Aorta (tissue), 5 donors: ENCODE measurements around the gene ZDHHC18. TPM values are rescaled to one million over a fixed set of nuclear protein-coding genes. Genes with fewer than 3 reads are reported as not detected.
"Not testable (repeated sequence)": the region's sequence is repeated elsewhere in the genome, so short reads cannot be mapped to it uniquely, and the experiment has no call there.

ENCODE experiments used
- ATAC-seq: fragments of 200-7000 bp; cut with Tn5 transposase; one replicate; pipeline ENCODE4 v1.9.1; 2022; ENCODE audit warnings: moderate library complexity; ENCODE audit not compliant: low FRiP score
- DNase-seq, 2 donors: peaks; one replicate each; pipeline ENCODE4 v3.0.0-alpha.2; 2020
- H3K27ac ChIP-seq, 2 donors: one replicate each; pipeline ENCODE4 v1.5.1; 2013; ENCODE audit warnings: low read length in 2 of 2, mild to moderate bottlenecking in 2 of 2, moderate library complexity in 2 of 2, control low read depth in 1 of 2, inconsistent platforms in 1 of 2, low read depth in 1 of 2
- H3K27me3 ChIP-seq, 2 donors: one replicate each; pipeline ENCODE4 v1.6.1; 2013; ENCODE audit warnings: control low read depth in 1 of 2, low read length in 1 of 2, mild to moderate bottlenecking in 1 of 2, moderate library complexity in 1 of 2; ENCODE audit not compliant: insufficient read depth in 2 of 2, control insufficient read depth in 1 of 2
- H3K36me3 ChIP-seq, 2 donors: one replicate each; pipeline ENCODE4 v1.6.1; 2013; ENCODE audit warnings: control low read depth in 1 of 2, low read length in 1 of 2, mild to moderate bottlenecking in 1 of 2; ENCODE audit not compliant: insufficient read depth in 2 of 2, control insufficient read depth in 1 of 2
- H3K4me1 ChIP-seq, 2 donors: one replicate each; pipeline ENCODE4 v1.6.1; 2013; ENCODE audit warnings: low read length in 2 of 2, control low read depth in 1 of 2, mild to moderate bottlenecking in 1 of 2, moderate library complexity in 1 of 2; ENCODE audit not compliant: insufficient read depth in 2 of 2, control insufficient read depth in 1 of 2
- H3K4me3 ChIP-seq, 2 donors: one replicate each; pipeline ENCODE4 v1.5.1; 2013; ENCODE audit warnings: low read length in 2 of 2, control low read depth in 1 of 2, mild to moderate bottlenecking in 1 of 2
- H3K9me3 ChIP-seq: one replicate; pipeline ENCODE4 v1.6.1; 2013; ENCODE audit warnings: mild to moderate bottlenecking, low read length; ENCODE audit not compliant: control insufficient read depth
- WGBS, 2 donors: extraction: QIAGEN DNeasy Blood & Tissue Kit; methylation state at CpG; one replicate each; pipeline ENCODE4 v1.1.7; 2013; 5-methylcytosine and 5-hydroxymethylcytosine counted together
- intact Hi-C, 2 donors: fragments of 100-400 bp; cut with DNase I; formaldehyde crosslinking; loops; one replicate each; pipeline versions ENCODE4 v1.14.2 to v1.15.0; 2022
- polyA plus RNA-seq, 2 donors: library from polyadenylated mRNA; stranded (reverse); fragments of 200-250 nt; gene quantifications; one replicate each; pipeline ENCODE4 v1.2.3, GENCODE V29; 2013
- total RNA-seq, 2 donors: library from RNA; stranded (reverse); fragmentation: NEBNext Ultra II Directional; extraction: Animal tissue kit (Norgen Biotek cat#: 25700); gene quantifications; one replicate each; pipeline ENCODE4 v1.2.1, GENCODE V29; 2021
- donor health status: healthy with polysubstance abuse.
- donor health status: Bipolar disorder and iron deficiency.
- donor health status: DM: no; HTN: no; CAD: no.
- donor health status: DM: no; HTN: no; CAD: no.
- donor health status: DM: yes; HTN: yes; CAD: no.

The ZDHHC18 gene
- total and polyA plus RNA-seq, 4 donors: 8.0 to 21.4 (median 13.1) TPM

GRCh38 chr1:26864610-26865480 lies 38.4 kb downstream of the ZDHHC18 start:
- Histone ChIP-seq H3K4me3 (peak overlapping the region; percentile 27 to 40), H3K9me3 (no peaks in the 10 kb centered on the region), H3K4me1 (peaks cover 0 to 2% of the 10 kb centered on the region in 2 donors), H3K27me3 (no peaks in the 10 kb centered on the region), H3K27ac (peak overlapping the region; percentile 10 to 96), H3K36me3 (no peaks in the 10 kb centered on the region)
- peak; percentile 99 for DNase-seq
- WGBS, 2 donors: 1% methylated on average over 71 to 75 of the region's 75 CpGs
- ATAC-seq: peak; percentile 98
- intact Hi-C loops: no loop called here

GRCh38 chr1:26873097-26873496 lies 46.6 kb downstream of the ZDHHC18 start:
- not testable (repeated sequence) for H3K4me3 ChIP-seq, H3K9me3 ChIP-seq, H3K27ac ChIP-seq, H3K4me1 ChIP-seq, H3K27me3 ChIP-seq, H3K36me3 ChIP-seq, DNase-seq, ATAC-seq
- intact Hi-C loops: loop anchor here in 1 of 2 donors (10.0 kb wide), 1 partner anchor 58 kb away; no protein-coding TSS in a partner anchor
- 72 to 80% methylated on average over 2 of the region's 2 CpGs for WGBS, 2 donors

GRCh38 chr1:26874896-26875295 lies 48.4 kb downstream of the ZDHHC18 start:
- Histone ChIP-seq H3K4me3 (no peak overlapping the region), H3K9me3 (no peaks in the 10 kb centered on the region), H3K4me1 (no peaks in the 10 kb centered on the region), H3K27ac (no peak overlapping the region), H3K36me3 (peaks cover 0 to 6% of the 10 kb centered on the region in 2 donors), H3K27me3 (no peaks in the 10 kb centered on the region)
- DNase-seq: no peak
- ATAC-seq: no peak
- WGBS, 2 donors: 65 to 71% methylated on average over 4 of the region's 4 CpGs
- intact Hi-C loops: loop anchor here (5.0 to 10.0 kb wide), 2 partner anchors 60 to 63 kb away; no protein-coding TSS in a partner anchor

- DNase-seq (no peak), ATAC-seq (no peak)
- intact Hi-C loops: loop anchor here (5.0 to 10.0 kb wide), 2 partner anchors 63 to 65 kb away; no protein-coding TSS in a partner anchor
- Histone ChIP-seq H3K4me1 (no peaks in the 10 kb centered on the region), H3K36me3 (peaks cover 6 to 8% of the 10 kb centered on the region in 2 donors), H3K4me3 (no peak overlapping the region), H3K27me3 (no peaks in the 10 kb centered on the region), H3K9me3 (no peaks in the 10 kb centered on the region), H3K27ac (no peak overlapping the region)
- WGBS, 2 donors: 58 to 62% methylated on average over 2 of the region's 2 CpGs
These were observed 50.8 kb downstream of the ZDHHC18 start for GRCh38 chr1:26877326-26877725.

GRCh38 chr1:26879793-26880192 lies 53.3 kb downstream of the ZDHHC18 start:
- WGBS, 2 donors: 88 to 90% methylated on average over 4 of the region's 4 CpGs
- Histone ChIP-seq H3K4me3 (no peak overlapping the region), H3K9me3 (no peaks in the 10 kb centered on the region), H3K4me1 (no peaks in the 10 kb centered on the region), H3K36me3 (peaks cover 8 to 19% of the 10 kb centered on the region in 2 donors), H3K27me3 (no peaks in the 10 kb centered on the region), H3K27ac (no peak overlapping the region)
- ATAC-seq: no peak
- intact Hi-C loops: loop anchor here (5.0 to 10.0 kb wide), 2 partner anchors 65 to 67 kb away; no protein-coding TSS in a partner anchor
- no peak for DNase-seq

GRCh38 chr1:26881611-26882010 lies 55.1 kb downstream of the ZDHHC18 start:
- ATAC-seq, DNase-seq, H3K4me3 ChIP-seq, H3K27ac ChIP-seq, H3K4me1 ChIP-seq, H3K9me3 ChIP-seq, H3K27me3 ChIP-seq, intact Hi-C loops: not testable (repeated sequence)
- WGBS, 2 donors: 78 to 83% methylated on average over 6 of the region's 6 CpGs
- peaks cover 10 to 19% of the 10 kb centered on the region in 2 donors for H3K36me3 ChIP-seq

- whole genome bisulfite sequencing, 2 donors: 81 to 84% methylated on average over 5 of the region's 5 CpGs
- ATAC-seq (no peak), DNase-seq (no peak)
- Histone ChIP-seq H3K27ac (no peak overlapping the region), H3K9me3 (no peaks in the 10 kb centered on the region), H3K4me1 (no peaks in the 10 kb centered on the region), H3K36me3 (peaks cover 10 to 19% of the 10 kb centered on the region in 2 donors), H3K4me3 (no peak overlapping the region), H3K27me3 (no peaks in the 10 kb centered on the region)
- intact Hi-C loops: no loop called here
These were observed 56.4 kb downstream of the ZDHHC18 start for GRCh38 chr1:26882696-26883463.

- intact Hi-C loops: no loop called here
- DNase-seq: no peak
These were observed 60.6 kb downstream of the ZDHHC18 start for GRCh38 chr1:26887125-26887524.

More at GRCh38 chr1:26887125-26887524, 60.6 kb downstream of the ZDHHC18 start:
- H3K4me1 ChIP-seq: peaks cover 0 to 2% of the 10 kb centered on the region in 2 donors
- no peak for ATAC-seq
- WGBS, 2 donors: 67 to 68% methylated on average over 1 of the region's 1 CpG
- H3K9me3 ChIP-seq: no peaks in the 10 kb centered on the region
- no peak overlapping the region for H3K4me3 ChIP-seq
- no peaks in the 10 kb centered on the region for H3K27me3 ChIP-seq
- no peak overlapping the region for H3K27ac ChIP-seq
- peaks cover 12% of the 10 kb centered on the region in 2 donors for H3K36me3 ChIP-seq
